Measurements from ENCODE around the gene ICA1. TPM values are rescaled to one million over a fixed set of nuclear protein-coding genes. Genes with fewer than 3 reads are reported as not detected.
A peak's percentile ranks its signal among the peaks of the same experiment; 100 is the strongest.

Gene ICA1
- total RNA-seq (100 to 1,000 TPM in 3 of 5 donors, 10 to 100 TPM in 2; 59.1 to 458 (median 118) TPM), polyA plus RNA-seq (10 to 100 TPM; 19.1 to 45.1 (median 22.5) TPM)
- long read RNA-seq, donor 1, partial matches to known transcripts, result 0 of 11 reads
- long read RNA-seq, donor 1, other reads (novel, unspliced or antisense), result 9 of 11 reads
- long read RNA-seq, donor 2, partial matches to known transcripts, result 0 of 2 reads
- long read RNA-seq, donor 2, other reads (novel, unspliced or antisense), result 0 of 2 reads
- long read RNA-seq, donor 3, partial matches to known transcripts, result 5 of 7 reads
- long read RNA-seq, donor 3, other reads (novel, unspliced or antisense), result 0 of 7 reads
- long read RNA-seq, donor 4, result 0 reads
- long read RNA-seq, donor 5, partial matches to known transcripts, result 6 of 12 reads
- long read RNA-seq, donor 5, other reads (novel, unspliced or antisense), result 0 of 12 reads
- long read RNA-seq, donor 6, partial matches to known transcripts, result 10 of 21 reads
- long read RNA-seq, donor 6, other reads (novel, unspliced or antisense), result 0 of 21 reads
- long read RNA-seq, donor 7, partial matches to known transcripts, result 0 of 21 reads
- long read RNA-seq, donor 7, other reads (novel, unspliced or antisense), result 16 of 21 reads
- long read RNA-seq, donor 8, partial matches to known transcripts, result 5 of 20 reads
- long read RNA-seq, donor 8, other reads (novel, unspliced or antisense), result 11 of 20 reads
- long read RNA-seq, donor 9, partial matches to known transcripts, result 5 of 9 reads
- long read RNA-seq, donor 9, other reads (novel, unspliced or antisense), result 0 of 9 reads
- long read RNA-seq, donor 10, partial matches to known transcripts, result 0 of 1 reads
- long read RNA-seq, donor 10, other reads (novel, unspliced or antisense), result 0 of 1 reads

DNA sequence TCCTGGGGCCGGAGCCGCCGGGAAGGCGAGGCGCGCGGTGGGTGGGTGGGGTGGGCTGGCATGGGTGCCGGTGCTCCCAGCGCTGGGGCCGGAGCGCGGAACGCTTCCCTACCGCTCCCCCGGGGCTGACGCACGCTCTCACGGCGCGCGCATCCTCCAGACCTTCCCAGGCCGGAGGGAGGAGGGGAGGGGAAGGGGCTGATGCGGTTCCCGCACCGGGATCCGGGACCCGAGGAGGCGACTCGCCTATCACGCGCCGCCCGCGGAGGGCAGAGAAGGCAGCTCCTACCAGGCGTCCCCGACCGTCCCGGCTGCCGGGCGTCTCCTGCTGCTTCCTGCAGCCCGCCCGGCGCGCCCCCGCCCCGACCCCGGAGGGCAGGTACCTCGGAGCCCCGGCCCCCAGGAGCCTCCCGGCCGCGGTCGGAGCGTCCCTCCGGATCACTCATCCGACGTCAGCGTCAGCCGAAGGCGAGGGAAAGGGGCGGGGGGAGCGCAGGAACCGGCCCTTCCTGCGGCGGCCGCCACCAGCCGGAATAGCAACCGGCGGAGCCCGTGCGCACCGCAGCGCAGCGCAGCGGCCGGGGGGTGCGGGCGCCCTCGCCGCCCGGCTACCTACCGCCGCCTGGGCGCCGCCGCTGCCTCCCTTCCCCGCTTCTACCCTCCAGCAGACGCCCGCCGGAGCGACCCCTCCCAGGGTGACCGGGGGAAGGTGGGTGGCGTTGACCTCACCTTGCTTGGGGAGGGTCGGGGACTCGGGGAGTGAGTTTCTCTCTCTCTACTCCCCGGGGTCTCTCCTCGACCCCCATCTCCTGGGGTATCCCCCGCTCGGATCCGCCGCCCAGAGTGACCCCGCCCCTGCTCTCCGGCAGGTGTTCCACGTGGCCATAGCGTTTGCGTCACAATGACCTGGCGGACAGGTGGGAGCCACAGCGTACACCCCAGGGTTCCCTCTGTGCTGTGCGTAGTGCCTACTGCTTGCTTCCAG, at the start of gene ICA1:
TSS of gene ICA1 (minus strand) at position 457 of the 985 bp plus-strand sequence. CDS start 26,241 bp downstream, outside the sequence.
- Histone ChIP-seq H3K4me1 (peaks cover 0 to 39% (median 24%) of the 10 kb centered on the region in 4 donors), H3K9me3 (no peaks in the 10 kb centered on the region), H3K27me3 (peaks cover 0 to 23% (median 10%) of the 10 kb centered on the region in 3 donors), H3K27ac (peak within 1 kb of the TSS; percentile 90 to 99 (median 95)), H3K36me3 (no peaks in the 10 kb centered on the region), H3K4me3 (peak within 1 kb of the TSS; percentile 68 to 74 (median 71))
- intact Hi-C loops (cut with DNase I; ENCODE audit: low total_unique reads), result no loop called here
- peak in 2 of 3 donors; percentile 63 to 85 for TF ChIP-seq POLR2AphosphoS5 (IDR thresholded peaks at IDR 0.05)
- TF ChIP-seq, protein P1, sequence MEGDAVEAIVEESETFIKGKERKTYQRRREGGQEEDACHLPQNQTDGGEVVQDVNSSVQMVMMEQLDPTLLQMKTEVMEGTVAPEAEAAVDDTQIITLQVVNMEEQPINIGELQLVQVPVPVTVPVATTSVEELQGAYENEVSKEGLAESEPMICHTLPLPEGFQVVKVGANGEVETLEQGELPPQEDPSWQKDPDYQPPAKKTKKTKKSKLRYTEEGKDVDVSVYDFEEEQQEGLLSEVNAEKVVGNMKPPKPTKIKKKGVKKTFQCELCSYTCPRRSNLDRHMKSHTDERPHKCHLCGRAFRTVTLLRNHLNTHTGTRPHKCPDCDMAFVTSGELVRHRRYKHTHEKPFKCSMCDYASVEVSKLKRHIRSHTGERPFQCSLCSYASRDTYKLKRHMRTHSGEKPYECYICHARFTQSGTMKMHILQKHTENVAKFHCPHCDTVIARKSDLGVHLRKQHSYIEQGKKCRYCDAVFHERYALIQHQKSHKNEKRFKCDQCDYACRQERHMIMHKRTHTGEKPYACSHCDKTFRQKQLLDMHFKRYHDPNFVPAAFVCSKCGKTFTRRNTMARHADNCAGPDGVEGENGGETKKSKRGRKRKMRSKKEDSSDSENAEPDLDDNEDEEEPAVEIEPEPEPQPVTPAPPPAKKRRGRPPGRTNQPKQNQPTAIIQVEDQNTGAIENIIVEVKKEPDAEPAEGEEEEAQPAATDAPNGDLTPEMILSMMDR (IDR thresholded peaks at IDR 0.05), result no peak
- peak; percentile 78 to 93 for DNase-seq
- WGBS, 5 donors, result 1 to 3% (median 1%) methylated on average over 27 to 109 of the region's 109 CpGs

DNA sequence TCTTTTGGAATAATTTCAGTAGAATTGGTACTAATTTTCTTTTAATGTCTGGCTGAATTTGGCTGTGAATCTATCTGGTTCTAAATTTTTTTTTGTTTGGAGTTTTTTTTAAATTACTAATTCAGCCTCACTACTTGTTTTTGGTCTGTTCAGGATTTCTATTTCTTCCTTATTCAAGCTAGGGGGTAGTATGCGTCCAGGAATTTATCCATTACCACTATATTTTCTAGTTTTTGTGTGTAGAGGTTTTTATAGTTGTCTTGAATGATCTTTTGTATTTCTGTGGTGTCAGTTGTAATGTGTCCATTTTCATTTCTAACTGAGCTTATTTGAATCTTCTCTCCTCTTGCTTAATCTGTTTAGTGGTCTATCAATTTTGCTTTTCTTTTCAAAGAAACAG, 48.9 kb upstream of the ICA1 start:
- no peaks in the 10 kb centered on the region for H3K4me1 ChIP-seq
- no peak overlapping the region for H3K27ac ChIP-seq
- H3K9me3 ChIP-seq, result peaks cover 0 to 29% (median 14%) of the 10 kb centered on the region in 4 donors
- H3K27me3 ChIP-seq, result no peaks in the 10 kb centered on the region
- H3K36me3 ChIP-seq, result no peaks in the 10 kb centered on the region
- TF ChIP-seq, protein P1 (IDR thresholded peaks at IDR 0.05), result no peak
- TF ChIP-seq EP300 (IDR thresholded peaks at IDR 0.05), result no peak
- no peak for TF ChIP-seq POLR2A (IDR thresholded peaks at IDR 0.05)
- no peak for TF ChIP-seq POLR2AphosphoS5 (IDR thresholded peaks at IDR 0.05)
- intact Hi-C loops (cut with DNase I; ENCODE audit: low total_unique reads), result no loop called here
- H3K4me3 ChIP-seq, result no peak overlapping the region
- WGBS, 5 donors, result 77 to 87% (median 80%) methylated on average over 1 of the region's 1 CpG
- no peak for DNase-seq

DNA sequence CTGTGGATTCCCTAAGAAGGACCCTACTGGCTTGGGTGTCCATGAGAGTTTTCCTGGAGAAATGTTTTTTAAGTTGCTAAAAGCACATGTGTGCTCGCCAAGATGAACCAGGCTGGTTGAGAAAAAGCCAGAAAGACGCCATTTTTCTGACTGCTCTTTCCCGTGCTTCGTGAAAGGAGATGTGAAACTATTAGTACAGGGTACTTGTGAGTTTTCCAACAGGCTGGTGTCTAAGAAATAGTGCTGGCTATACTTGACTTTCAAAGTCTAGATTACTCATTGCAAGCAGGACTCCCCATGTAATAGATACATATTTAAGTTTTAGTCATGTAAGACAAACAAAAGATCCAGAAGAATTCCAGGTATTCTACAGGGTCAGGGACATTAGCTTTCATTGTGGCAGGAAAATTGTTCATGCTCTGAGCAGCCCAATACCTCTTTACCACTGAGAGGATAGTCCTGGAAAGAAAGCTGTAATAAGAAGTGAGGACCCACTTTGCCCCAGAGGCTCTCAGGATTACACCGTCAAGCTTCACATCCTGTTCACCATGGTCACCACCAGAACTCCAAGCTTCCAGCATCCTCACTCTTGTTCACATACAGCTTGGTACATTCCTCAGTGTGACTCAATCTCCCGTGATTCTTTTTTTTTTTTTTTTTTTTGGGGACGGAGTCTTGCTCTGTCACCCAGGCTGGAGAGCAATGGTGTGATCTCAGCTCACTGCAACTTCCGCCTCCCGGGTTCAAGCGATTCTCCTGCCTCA, 43.8 kb upstream of the ICA1 start:
- intact Hi-C loops (cut with DNase I; ENCODE audit: low total_unique reads), result no loop called here
- H3K27ac ChIP-seq, result no peak overlapping the region

More for the DNA sequence above, 43.8 kb upstream of the ICA1 start:
- no peaks in the 10 kb centered on the region for H3K9me3 ChIP-seq
- no peaks in the 10 kb centered on the region for H3K27me3 ChIP-seq
- TF ChIP-seq POLR2AphosphoS5 (IDR thresholded peaks at IDR 0.05), result no peak
- TF ChIP-seq POLR2A (IDR thresholded peaks at IDR 0.05), result no peak
- TF ChIP-seq, protein P1 (IDR thresholded peaks at IDR 0.05), result no peak
- TF ChIP-seq EP300 (IDR thresholded peaks at IDR 0.05), result no peak
- H3K36me3 ChIP-seq, result no peaks in the 10 kb centered on the region
- WGBS, 5 donors, result 84 to 92% (median 84%) methylated on average over 10 of the region's 10 CpGs
- H3K4me1 ChIP-seq, result no peaks in the 10 kb centered on the region
- H3K4me3 ChIP-seq, result no peak overlapping the region
- no peak for DNase-seq

All from stomach (tissue), 19 donors.